GM12873 (cell line): ENCODE data around the gene DZIP1.

Experiments
- CTCF ChIP-seq: IDR thresholded peaks from 2 replicates; pipeline ENCODE4 v1.5.1; 2012; ENCODE audit warnings: low read depth, mild to moderate bottlenecking, moderate library complexity, low read length, control low read depth; ENCODE audit not compliant: insufficient read depth; ENCODE audit errors: missing control alignments

DZIP1 gene

DNA sequence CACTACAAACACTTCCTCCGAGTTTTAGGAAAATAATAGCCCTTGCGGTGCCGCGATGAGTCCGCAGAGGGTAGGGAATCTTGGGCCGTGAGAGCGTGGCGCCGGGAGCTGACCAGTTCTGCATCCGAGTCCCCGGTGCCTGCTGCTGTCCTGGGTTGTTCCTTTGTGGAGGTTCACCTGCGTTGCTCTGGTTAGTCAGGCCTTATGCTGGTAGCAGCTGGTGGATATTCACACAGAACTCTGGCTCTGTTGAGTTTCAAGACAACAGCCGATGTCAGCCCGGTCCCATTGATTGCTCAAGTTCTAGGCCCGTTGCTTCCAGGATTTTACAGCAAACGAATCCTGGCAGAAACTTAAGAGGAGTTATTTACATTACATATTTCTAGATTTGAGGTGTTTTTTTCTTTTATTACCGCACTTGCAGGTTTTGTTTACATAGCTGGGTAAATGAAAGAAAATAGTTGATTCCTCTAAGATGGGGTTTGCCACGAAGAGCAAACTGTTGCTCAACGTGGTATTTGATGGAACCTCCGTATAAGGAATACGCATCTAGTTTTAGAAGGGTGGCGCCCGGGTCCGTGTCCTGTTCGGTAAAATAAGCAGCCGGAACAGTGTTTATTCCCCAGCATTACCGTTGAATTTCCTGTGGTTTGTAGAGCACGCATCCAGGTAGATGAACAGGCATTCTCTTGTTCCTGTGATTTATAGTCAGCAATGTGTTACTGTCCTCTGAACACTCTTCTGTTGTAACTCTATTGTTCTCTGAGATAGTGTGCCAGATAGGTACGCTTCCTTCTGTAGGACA lies 90.7 kb downstream of the DZIP1 start:
- no peak for TF ChIP-seq CTCF

- peak; percentile 38 for TF ChIP-seq CTCF
These were observed 91.7 kb downstream of the DZIP1 start, which contains the start of gene CLDN10 for GRCh38 chr13:95552539-95553441. Gene CLDN10, plus strand, starts transcription at chr13:95552720. Its CDS starts 34 bp downstream, at chr13:95552754.

DNA sequence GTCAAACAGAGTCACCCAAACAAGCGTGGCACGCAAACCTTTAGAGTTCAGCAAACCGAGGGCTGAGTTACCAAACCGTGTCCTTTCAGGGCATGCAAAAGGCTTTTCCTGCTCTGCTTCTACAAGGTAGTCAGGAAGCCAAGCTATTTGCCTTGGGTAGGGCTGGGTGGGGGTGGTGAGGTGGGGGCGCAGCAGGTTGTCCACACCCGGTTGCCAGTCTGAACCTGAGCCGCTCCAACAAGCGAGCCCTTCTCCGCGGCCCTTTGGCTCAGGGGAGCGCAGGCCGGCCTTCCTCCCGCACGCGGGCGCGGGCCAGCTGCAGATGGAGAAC lies 92.3 kb downstream of the DZIP1 start:
- no peak for TF ChIP-seq CTCF

DNA sequence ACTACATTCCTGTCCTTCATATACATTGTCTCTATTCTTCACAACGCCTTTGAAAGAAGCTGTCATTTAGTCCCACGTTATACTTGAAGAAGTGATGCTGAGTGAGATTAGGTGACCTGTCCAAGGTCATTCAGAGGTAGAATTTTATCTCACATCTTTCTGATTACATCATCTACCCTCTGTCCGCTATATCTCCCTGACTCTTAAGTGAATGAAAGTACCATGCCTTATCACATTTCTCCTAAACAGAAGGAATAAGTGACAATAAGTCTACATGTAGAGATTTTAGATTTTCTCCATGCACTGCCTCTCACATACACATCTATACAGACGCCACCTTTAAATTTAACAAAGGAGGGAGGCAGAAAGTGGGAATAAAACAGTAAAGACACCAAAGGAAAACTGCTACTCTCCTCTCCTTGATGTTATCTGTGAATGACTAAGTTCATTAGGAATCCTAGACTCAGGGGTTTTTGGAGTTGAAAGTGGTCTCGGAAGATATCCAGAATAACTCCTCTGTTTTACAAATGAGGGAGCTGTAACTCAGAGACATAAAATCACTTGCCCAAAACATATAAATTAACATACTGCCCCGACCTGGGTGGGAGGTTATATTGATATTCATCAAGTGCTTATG lies 96.9 kb downstream of the DZIP1 start:
- no peak for TF ChIP-seq CTCF

DNA sequence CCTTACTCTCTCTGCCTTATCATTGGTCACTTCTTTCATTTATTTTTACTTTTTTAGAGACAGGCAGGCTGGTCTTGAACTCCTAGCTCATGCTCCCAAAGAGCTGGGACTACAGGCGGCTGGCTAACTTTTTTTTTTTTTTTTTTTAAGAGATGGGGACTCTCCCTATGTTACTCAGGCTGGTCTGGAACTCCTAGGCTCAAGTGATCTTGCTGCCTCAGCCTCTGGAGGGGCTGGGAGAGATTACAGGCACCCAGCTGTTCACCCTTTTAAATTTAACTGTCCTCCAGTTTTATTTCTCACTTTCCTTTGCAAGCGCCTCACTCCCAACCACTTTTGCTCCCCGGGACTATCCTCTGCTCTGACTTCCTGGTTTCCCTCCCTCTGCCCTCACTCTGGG lies 97.6 kb downstream of the DZIP1 start:
- no peak for TF ChIP-seq CTCF

- TF ChIP-seq CTCF = no peak
These were observed 100.2 kb downstream of the DZIP1 start for GRCh38 chr13:95544293-95544692.

- TF ChIP-seq CTCF = no peak
These were observed 102.5 kb downstream of the DZIP1 start for GRCh38 chr13:95541911-95542474.
